NCI-H226 (cell line): ENCODE results near the gene NCF4.

ENCODE experiments used
- DNase-seq: peaks from one replicate; pipeline ENCODE4 v3.0.0-alpha.2; 2015

Gene NCF4

GRCh38 chr22:36860821-36861659 is at the start of gene NCF4:
TSS of gene NCF4 (plus strand) at chr22:36861006. CDS start at chr22:36861172, 166 bp downstream.
- no peak for DNase-seq

GRCh38 chr22:36811094-36811800 is 49.6 kb upstream of the NCF4 start:
- no peak for DNase-seq

GRCh38 chr22:36814801-36815200 is 46.0 kb upstream of the NCF4 start:
- DNase-seq, result no peak

- no peak for DNase-seq
Observed at GRCh38 chr22:36815558-36816338, 45.1 kb upstream of the NCF4 start.

- no peak for DNase-seq
Observed at GRCh38 chr22:36816339-36816635, 44.5 kb upstream of the NCF4 start.

- DNase-seq, result no peak
Observed at GRCh38 chr22:36816636-36817524, 43.9 kb upstream of the NCF4 start, which contains the start of gene PVALB. TSS of gene PVALB (minus strand) at chr22:36817035. CDS start at chr22:36817005, 30 bp downstream.

GRCh38 chr22:36817525-36817848 is 43.3 kb upstream of the NCF4 start:
- no peak for DNase-seq

GRCh38 chr22:36818010-36818642 is 42.7 kb upstream of the NCF4 start:
- DNase-seq, result no peak

GRCh38 chr22:36819112-36819511 is 41.7 kb upstream of the NCF4 start:
- DNase-seq, result no peak

- DNase-seq, result no peak
Observed at GRCh38 chr22:36822581-36822980, 38.2 kb upstream of the NCF4 start.

- peak; percentile 29 for DNase-seq
Observed at GRCh38 chr22:36823186-36823839, 37.5 kb upstream of the NCF4 start.

- no peak for DNase-seq
Observed at GRCh38 chr22:36824655-36825054, 36.2 kb upstream of the NCF4 start.

GRCh38 chr22:36826262-36826661 is 34.5 kb upstream of the NCF4 start:
- DNase-seq, result no peak

GRCh38 chr22:36828815-36829214 is 32.0 kb upstream of the NCF4 start:
- DNase-seq, result no peak

GRCh38 chr22:36829370-36830002 is 31.3 kb upstream of the NCF4 start:
- DNase-seq, result no peak

GRCh38 chr22:36830601-36831000 is 30.2 kb upstream of the NCF4 start:
- no peak for DNase-seq

- DNase-seq, result no peak
Observed at GRCh38 chr22:36831206-36831605, 29.6 kb upstream of the NCF4 start.

- DNase-seq, result no peak
Observed at GRCh38 chr22:36831717-36832116, 29.1 kb upstream of the NCF4 start.

- DNase-seq, result no peak
Observed at GRCh38 chr22:36833073-36833472, 27.7 kb upstream of the NCF4 start.

GRCh38 chr22:36835903-36836302 is 24.9 kb upstream of the NCF4 start:
- no peak for DNase-seq
